ENCODE measurements around the gene IGF2R. TPM values are rescaled to one million over a fixed set of nuclear protein-coding genes. Genes with fewer than 3 reads are reported as not detected.

The IGF2R gene
- 10 to 100 TPM; 72.7 to 78.4 TPM for total RNA-seq

GRCh38 chr6:159968295-159969203 is at the start of gene IGF2R:
Gene IGF2R (plus strand): TSS chr6:159969082. CDS start chr6:159969247, 165 bp downstream.

DNA sequence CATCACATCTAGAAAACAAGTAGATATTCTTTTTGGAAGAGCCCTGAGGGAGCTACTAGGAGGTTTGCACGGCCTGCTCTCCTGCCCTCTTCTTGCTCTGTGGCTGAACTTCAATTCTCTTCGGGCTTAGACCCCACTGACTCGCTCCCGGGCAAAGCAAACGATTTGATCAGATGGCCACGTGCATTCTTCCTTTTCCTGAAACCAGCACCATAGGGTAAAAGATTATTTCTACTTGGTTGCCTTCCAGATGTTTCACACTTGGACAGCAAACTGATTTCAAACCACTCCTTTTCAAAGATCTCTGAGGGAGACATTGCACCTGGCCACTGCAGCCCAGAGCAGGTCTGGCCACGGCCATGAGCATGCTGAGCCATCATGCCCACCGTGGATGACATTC is 152.7 kb downstream of the IGF2R start, which contains the start of gene SLC22A1:
SLC22A1 (plus strand) TSS at position 258 of the 400 bp plus-strand sequence; CDS start at position 379, 121 bp downstream.

Other genes with a start within 250 kb of the IGF2R start
- gene WTAP, start 241.6 kb upstream of the IGF2R start, total RNA-seq, result 100 to 1,000 TPM; 117 to 125 TPM
- 10 to 100 TPM; 83.3 to 86.4 TPM for gene ACAT2, start 207.0 kb upstream of the IGF2R start, total RNA-seq
- 100 to 1,000 TPM; 157 to 161 TPM for gene TCP1, start 179.5 kb upstream of the IGF2R start, total RNA-seq
- gene MRPL18, start 178.6 kb upstream of the IGF2R start, total RNA-seq, result 10 to 100 TPM; 53.9 to 54.9 TPM
- under 1 TPM in 1 of 2 experiments, not detected in 1; 0.43 TPM for gene PNLDC1, start 168.8 kb upstream of the IGF2R start, total RNA-seq
- not detected for gene MAS1, start 78.1 kb upstream of the IGF2R start, total RNA-seq
- under 1 TPM; 0.50 to 0.60 TPM for gene SLC22A1, start 152.7 kb downstream of the IGF2R start, total RNA-seq